ENCODE results near the gene UVRAG.

UVRAG gene

DNA sequence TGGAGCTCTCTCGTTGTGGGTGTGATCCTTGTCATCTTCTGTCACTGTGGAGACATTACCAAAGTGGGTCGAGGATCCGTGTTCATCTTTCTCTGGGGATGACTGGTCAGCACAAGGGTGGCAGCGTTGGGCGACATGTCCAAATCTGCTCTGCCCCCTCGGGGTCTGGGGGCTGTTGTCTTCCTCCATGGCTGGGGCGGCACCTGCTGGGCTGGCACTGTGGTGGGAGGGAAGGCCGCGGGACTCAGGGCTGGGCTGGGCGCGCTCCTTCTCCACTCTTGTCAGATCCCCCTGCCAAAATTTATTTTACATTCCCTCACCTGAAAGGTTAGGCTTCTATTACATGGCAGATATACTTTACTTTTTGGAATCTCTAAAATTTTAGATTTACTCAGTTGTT is 96.4 kb downstream of the UVRAG start:
- H3K27me3 ChIP-seq (ENCODE audit: low read depth, low read length): no peaks in the 10 kb centered on the region
- H3K4me3 ChIP-seq (ENCODE audit: low read depth in 1 of 2, low read length in 2 of 2): no peak overlapping the region
- no peaks in the 10 kb centered on the region for H3K36me3 ChIP-seq (ENCODE audit: control insufficient read depth in 1 of 2, insufficient read depth in 2 of 2, low read length in 2 of 2)
- H3K9me3 ChIP-seq (ENCODE audit: control insufficient read depth in 1 of 2, low read length in 2 of 2): no peaks in the 10 kb centered on the region
- no peaks in the 10 kb centered on the region for H3K4me1 ChIP-seq (ENCODE audit: control insufficient read depth in 1 of 2, insufficient read depth in 2 of 2, low read length in 2 of 2)
- no peak overlapping the region for H3K27ac ChIP-seq (ENCODE audit: low read length)

DNA sequence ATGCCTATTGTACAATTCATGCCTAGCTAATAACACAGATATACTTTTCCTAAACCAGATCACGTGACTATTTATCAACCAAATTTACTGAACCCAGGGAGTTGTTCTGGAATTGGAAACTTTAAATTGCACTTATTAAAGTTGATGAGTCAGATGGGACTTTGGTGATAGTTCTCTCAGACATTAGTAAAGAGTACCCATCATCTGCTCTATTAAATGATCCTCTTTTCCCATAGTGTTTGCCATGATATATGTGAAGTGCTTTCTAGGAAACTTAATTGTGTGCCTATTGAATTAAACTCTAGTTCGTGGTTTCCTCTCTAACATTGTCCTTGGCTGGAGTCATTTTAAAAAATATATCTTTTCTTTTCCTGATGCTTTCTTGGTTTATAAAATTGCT is 99.0 kb downstream of the UVRAG start:
- peaks cover 0 to 6% of the 10 kb centered on the region in 2 donors for H3K4me1 ChIP-seq (ENCODE audit: control insufficient read depth in 1 of 2, insufficient read depth in 2 of 2, low read length in 2 of 2)
- no peaks in the 10 kb centered on the region for H3K27me3 ChIP-seq (ENCODE audit: low read depth, low read length)
- H3K4me3 ChIP-seq (ENCODE audit: low read depth in 1 of 2, low read length in 2 of 2): no peak overlapping the region
- no peak overlapping the region for H3K27ac ChIP-seq (ENCODE audit: low read length)
- H3K36me3 ChIP-seq (ENCODE audit: control insufficient read depth in 1 of 2, insufficient read depth in 2 of 2, low read length in 2 of 2): no peaks in the 10 kb centered on the region
- H3K9me3 ChIP-seq (ENCODE audit: control insufficient read depth in 1 of 2, low read length in 2 of 2): no peaks in the 10 kb centered on the region

GRCh38 chr11:75916882-75917281 is 101.9 kb downstream of the UVRAG start:
- Histone ChIP-seq H3K4me1 (ENCODE audit: control insufficient read depth in 1 of 2, insufficient read depth in 2 of 2, low read length in 2 of 2) (peaks cover 6 to 12% of the 10 kb centered on the region in 2 donors), H3K4me3 (ENCODE audit: low read depth in 1 of 2, low read length in 2 of 2) (no peak overlapping the region), H3K27me3 (ENCODE audit: low read depth, low read length) (no peaks in the 10 kb centered on the region), H3K27ac (ENCODE audit: low read length) (no peak overlapping the region), H3K9me3 (ENCODE audit: control insufficient read depth in 1 of 2, low read length in 2 of 2) (no peaks in the 10 kb centered on the region), H3K36me3 (ENCODE audit: control insufficient read depth in 1 of 2, insufficient read depth in 2 of 2, low read length in 2 of 2) (no peaks in the 10 kb centered on the region)

- H3K27ac ChIP-seq (ENCODE audit: low read length): no peak overlapping the region
- H3K27me3 ChIP-seq (ENCODE audit: low read depth, low read length): no peaks in the 10 kb centered on the region
- H3K36me3 ChIP-seq (ENCODE audit: control insufficient read depth in 1 of 2, insufficient read depth in 2 of 2, low read length in 2 of 2): no peaks in the 10 kb centered on the region
- no peaks in the 10 kb centered on the region for H3K9me3 ChIP-seq (ENCODE audit: control insufficient read depth in 1 of 2, low read length in 2 of 2)
- no peak overlapping the region for H3K4me3 ChIP-seq (ENCODE audit: low read depth in 1 of 2, low read length in 2 of 2)
- H3K4me1 ChIP-seq (ENCODE audit: control insufficient read depth in 1 of 2, insufficient read depth in 2 of 2, low read length in 2 of 2): peaks cover 6 to 12% of the 10 kb centered on the region in 2 donors
Measured at GRCh38 chr11:75918331-75918730, 103.3 kb downstream of the UVRAG start.

GRCh38 chr11:75919525-75919924 is 104.5 kb downstream of the UVRAG start:
- no peak overlapping the region for H3K4me3 ChIP-seq (ENCODE audit: low read depth in 1 of 2, low read length in 2 of 2)
- H3K9me3 ChIP-seq (ENCODE audit: control insufficient read depth in 1 of 2, low read length in 2 of 2): no peaks in the 10 kb centered on the region
- H3K36me3 ChIP-seq (ENCODE audit: control insufficient read depth in 1 of 2, insufficient read depth in 2 of 2, low read length in 2 of 2): no peaks in the 10 kb centered on the region
- H3K27ac ChIP-seq (ENCODE audit: low read length): peak overlapping the region; percentile 62
- no peaks in the 10 kb centered on the region for H3K27me3 ChIP-seq (ENCODE audit: low read depth, low read length)
- peaks cover 6 to 13% of the 10 kb centered on the region in 2 donors for H3K4me1 ChIP-seq (ENCODE audit: control insufficient read depth in 1 of 2, insufficient read depth in 2 of 2, low read length in 2 of 2)

GRCh38 chr11:75920848-75921247 is 105.8 kb downstream of the UVRAG start:
- no peak overlapping the region for H3K27ac ChIP-seq (ENCODE audit: low read length)
- H3K4me3 ChIP-seq (ENCODE audit: low read depth in 1 of 2, low read length in 2 of 2): no peak overlapping the region
- H3K9me3 ChIP-seq (ENCODE audit: control insufficient read depth in 1 of 2, low read length in 2 of 2): no peaks in the 10 kb centered on the region
- H3K4me1 ChIP-seq (ENCODE audit: control insufficient read depth in 1 of 2, insufficient read depth in 2 of 2, low read length in 2 of 2): peaks cover 14 to 26% of the 10 kb centered on the region in 2 donors
- no peaks in the 10 kb centered on the region for H3K27me3 ChIP-seq (ENCODE audit: low read depth, low read length)
- no peaks in the 10 kb centered on the region for H3K36me3 ChIP-seq (ENCODE audit: control insufficient read depth in 1 of 2, insufficient read depth in 2 of 2, low read length in 2 of 2)

DNA sequence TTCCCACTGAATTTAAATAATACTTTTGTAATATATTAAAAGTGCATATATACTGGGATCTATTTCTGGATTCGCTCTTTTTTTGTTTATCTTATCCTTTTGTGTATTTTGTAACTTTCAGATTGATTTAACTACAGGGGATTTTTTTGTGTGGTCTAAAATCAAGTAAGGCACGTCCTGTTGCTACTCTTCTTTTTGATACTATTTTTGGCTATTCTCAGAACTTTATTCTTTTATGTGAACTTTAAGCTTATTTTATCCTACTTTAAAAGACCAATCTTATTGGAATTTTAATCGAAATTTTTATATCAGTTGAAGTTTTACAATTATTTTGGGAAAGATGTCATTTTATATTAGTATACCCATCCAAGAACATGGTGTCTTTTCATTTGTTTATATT is 106.8 kb downstream of the UVRAG start:
- no peaks in the 10 kb centered on the region for H3K36me3 ChIP-seq (ENCODE audit: control insufficient read depth in 1 of 2, insufficient read depth in 2 of 2, low read length in 2 of 2)
- H3K27me3 ChIP-seq (ENCODE audit: low read depth, low read length): no peaks in the 10 kb centered on the region
- no peaks in the 10 kb centered on the region for H3K9me3 ChIP-seq (ENCODE audit: control insufficient read depth in 1 of 2, low read length in 2 of 2)
- H3K4me1 ChIP-seq (ENCODE audit: control insufficient read depth in 1 of 2, insufficient read depth in 2 of 2, low read length in 2 of 2): peaks cover 14 to 29% of the 10 kb centered on the region in 2 donors
- H3K27ac ChIP-seq (ENCODE audit: low read length): no peak overlapping the region
- no peak overlapping the region for H3K4me3 ChIP-seq (ENCODE audit: low read depth in 1 of 2, low read length in 2 of 2)

- H3K4me1 ChIP-seq (ENCODE audit: control insufficient read depth in 1 of 2, insufficient read depth in 2 of 2, low read length in 2 of 2): peaks cover 8 to 17% of the 10 kb centered on the region in 2 donors
- peak overlapping the region; percentile 41 for H3K27ac ChIP-seq (ENCODE audit: low read length)
Measured at GRCh38 chr11:75924966-75925784, 110.2 kb downstream of the UVRAG start.

GRCh38 chr11:75925785-75926164 is 110.8 kb downstream of the UVRAG start:
- Histone ChIP-seq H3K4me3 (ENCODE audit: low read depth in 1 of 2, low read length in 2 of 2) (no peak overlapping the region), H3K4me1 (ENCODE audit: control insufficient read depth in 1 of 2, insufficient read depth in 2 of 2, low read length in 2 of 2) (peaks cover 8 to 17% of the 10 kb centered on the region in 2 donors), H3K27ac (ENCODE audit: low read length) (peak overlapping the region; percentile 41), H3K9me3 (ENCODE audit: control insufficient read depth in 1 of 2, low read length in 2 of 2) (no peaks in the 10 kb centered on the region), H3K36me3 (ENCODE audit: control insufficient read depth in 1 of 2, insufficient read depth in 2 of 2, low read length in 2 of 2) (no peaks in the 10 kb centered on the region), H3K27me3 (ENCODE audit: low read depth, low read length) (no peaks in the 10 kb centered on the region)

More at GRCh38 chr11:75924966-75925784, 110.2 kb downstream of the UVRAG start:
- Histone ChIP-seq H3K36me3 (ENCODE audit: control insufficient read depth in 1 of 2, insufficient read depth in 2 of 2, low read length in 2 of 2) (no peaks in the 10 kb centered on the region), H3K4me3 (ENCODE audit: low read depth in 1 of 2, low read length in 2 of 2) (no peak overlapping the region), H3K9me3 (ENCODE audit: control insufficient read depth in 1 of 2, low read length in 2 of 2) (no peaks in the 10 kb centered on the region), H3K27me3 (ENCODE audit: low read depth, low read length) (no peaks in the 10 kb centered on the region)

DNA sequence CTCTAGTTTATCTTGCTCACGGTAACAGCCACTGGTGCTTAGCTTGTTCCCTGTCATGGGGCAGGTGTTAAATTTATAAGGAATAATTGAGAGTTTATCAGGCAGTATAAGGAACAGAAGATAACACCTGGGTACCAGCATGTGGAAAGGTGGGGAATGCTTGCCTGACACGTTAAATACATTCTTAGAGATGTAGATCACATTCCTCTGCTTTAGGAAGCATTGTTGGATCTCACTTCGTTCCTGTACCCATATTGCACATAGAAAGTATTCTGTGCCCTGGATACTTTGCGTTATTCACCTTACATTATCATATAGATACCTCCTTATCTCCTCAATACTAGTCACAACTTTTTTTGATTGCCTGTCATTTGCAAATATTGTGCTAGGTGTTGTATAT is 114.7 kb downstream of the UVRAG start:
- Histone ChIP-seq H3K9me3 (ENCODE audit: control insufficient read depth in 1 of 2, low read length in 2 of 2) (no peaks in the 10 kb centered on the region), H3K36me3 (ENCODE audit: control insufficient read depth in 1 of 2, insufficient read depth in 2 of 2, low read length in 2 of 2) (no peaks in the 10 kb centered on the region), H3K4me3 (ENCODE audit: low read depth in 1 of 2, low read length in 2 of 2) (no peak overlapping the region), H3K27me3 (ENCODE audit: low read depth, low read length) (no peaks in the 10 kb centered on the region), H3K4me1 (ENCODE audit: control insufficient read depth in 1 of 2, insufficient read depth in 2 of 2, low read length in 2 of 2) (peaks cover 6 to 15% of the 10 kb centered on the region in 2 donors), H3K27ac (ENCODE audit: low read length) (no peak overlapping the region)

DNA sequence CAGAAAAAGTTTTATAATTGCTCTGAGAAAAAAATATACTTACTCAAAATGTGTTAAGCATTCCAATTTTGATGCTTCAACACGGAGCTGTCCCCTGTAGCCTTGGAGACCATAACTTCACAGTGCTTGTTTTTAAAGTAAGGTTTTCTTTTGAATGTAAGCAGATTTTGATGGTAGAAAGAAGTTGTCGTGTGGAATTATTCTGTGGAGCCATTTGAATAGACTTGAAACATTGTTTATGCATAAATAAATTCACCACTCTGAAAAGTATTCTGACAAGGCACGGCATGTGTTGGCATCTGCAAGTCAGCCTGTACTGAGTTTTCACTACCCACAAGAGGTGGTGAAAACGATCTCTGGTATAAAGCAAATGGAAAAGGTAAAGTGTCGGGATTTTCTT is 115.5 kb downstream of the UVRAG start:
- H3K4me3 ChIP-seq (ENCODE audit: low read depth in 1 of 2, low read length in 2 of 2): no peak overlapping the region
- H3K36me3 ChIP-seq (ENCODE audit: control insufficient read depth in 1 of 2, insufficient read depth in 2 of 2, low read length in 2 of 2): no peaks in the 10 kb centered on the region
- H3K27ac ChIP-seq (ENCODE audit: low read length): no peak overlapping the region
- H3K9me3 ChIP-seq (ENCODE audit: control insufficient read depth in 1 of 2, low read length in 2 of 2): no peaks in the 10 kb centered on the region
- no peaks in the 10 kb centered on the region for H3K27me3 ChIP-seq (ENCODE audit: low read depth, low read length)
- H3K4me1 ChIP-seq (ENCODE audit: control insufficient read depth in 1 of 2, insufficient read depth in 2 of 2, low read length in 2 of 2): peaks cover 0 to 7% of the 10 kb centered on the region in 2 donors

DNA sequence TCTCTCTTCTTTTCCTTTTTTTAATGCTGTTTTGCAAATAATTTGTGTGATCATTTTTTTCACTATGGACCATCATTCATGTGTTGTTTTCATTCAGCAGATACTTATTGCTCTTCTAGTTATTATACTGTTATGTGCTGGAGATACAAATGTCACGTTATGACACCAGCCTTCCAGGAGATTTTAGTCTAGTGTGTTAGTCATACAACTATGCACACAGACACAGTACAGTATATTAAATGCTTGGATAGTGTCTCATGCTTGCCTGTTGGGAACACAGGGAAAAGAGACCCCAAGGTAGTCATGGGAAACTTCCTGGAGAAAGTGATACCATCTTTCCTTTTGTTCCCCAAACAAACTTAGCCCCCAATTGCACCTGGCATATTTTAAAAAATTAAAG is 116.1 kb downstream of the UVRAG start:
- H3K4me3 ChIP-seq (ENCODE audit: low read depth in 1 of 2, low read length in 2 of 2): no peak overlapping the region
- no peaks in the 10 kb centered on the region for H3K36me3 ChIP-seq (ENCODE audit: control insufficient read depth in 1 of 2, insufficient read depth in 2 of 2, low read length in 2 of 2)
- H3K9me3 ChIP-seq (ENCODE audit: control insufficient read depth in 1 of 2, low read length in 2 of 2): no peaks in the 10 kb centered on the region
- H3K27me3 ChIP-seq (ENCODE audit: low read depth, low read length): no peaks in the 10 kb centered on the region
- peaks cover 0 to 3% of the 10 kb centered on the region in 2 donors for H3K4me1 ChIP-seq (ENCODE audit: control insufficient read depth in 1 of 2, insufficient read depth in 2 of 2, low read length in 2 of 2)
- no peak overlapping the region for H3K27ac ChIP-seq (ENCODE audit: low read length)

Data from muscle layer of duodenum (tissue), 2 donors.